ENCODE results near the gene PPCDC.

PPCDC gene, protein sequence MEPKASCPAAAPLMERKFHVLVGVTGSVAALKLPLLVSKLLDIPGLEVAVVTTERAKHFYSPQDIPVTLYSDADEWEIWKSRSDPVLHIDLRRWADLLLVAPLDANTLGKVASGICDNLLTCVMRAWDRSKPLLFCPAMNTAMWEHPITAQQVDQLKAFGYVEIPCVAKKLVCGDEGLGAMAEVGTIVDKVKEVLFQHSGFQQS

DNA sequence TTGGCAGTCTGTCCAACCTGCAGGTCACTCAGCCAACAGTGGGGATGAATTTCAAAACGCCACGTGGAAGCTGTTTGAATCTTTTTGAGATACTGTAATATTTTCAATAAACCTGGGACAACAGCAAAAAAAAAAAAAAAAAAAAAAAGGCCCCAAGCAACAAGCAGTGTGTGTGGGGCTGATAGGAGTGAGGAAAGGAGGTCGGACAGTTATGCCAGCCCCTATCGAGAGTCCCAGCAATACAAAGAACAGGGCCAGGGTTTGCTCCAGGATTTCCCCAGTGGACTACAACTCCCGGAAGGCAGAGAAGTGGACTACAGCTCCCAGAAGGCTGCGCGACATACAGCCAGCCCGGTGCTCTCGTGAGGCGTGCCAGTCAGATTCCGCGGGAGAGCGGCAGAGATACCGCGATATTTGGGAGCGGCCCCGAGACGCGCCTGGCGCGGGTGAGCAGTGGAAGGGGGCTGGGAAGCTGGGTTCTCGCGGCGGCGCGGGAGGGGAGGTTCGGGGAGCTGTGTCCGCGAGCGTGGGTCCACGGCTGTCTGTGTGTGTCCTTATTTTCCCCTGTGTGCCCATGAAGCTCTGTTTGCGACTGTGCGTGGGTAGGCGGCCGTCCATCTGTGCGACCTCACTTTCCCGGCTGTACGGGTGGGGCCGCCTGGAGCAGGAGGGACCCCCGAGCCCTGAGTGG, at the start of gene PPCDC:
Gene PPCDC, plus strand, starts transcription at position 410 of the 691 bp plus-strand sequence. CDS start 4,729 bp downstream, outside the sequence.
- Histone ChIP-seq H3K9ac (ENCODE audit: low read depth, low read length) (peak within 1 kb of the TSS; percentile 100), H3K27me3 (ENCODE audit: insufficient read depth, low read length, poor library complexity) (no peaks in the 10 kb centered on the region), H3K4me2 (ENCODE audit: insufficient read depth, low read length) (peak within 1 kb of the TSS; percentile 74), H3K9me3 (ENCODE audit: insufficient read depth, low read length, severe bottlenecking) (no peaks in the 10 kb centered on the region), H3K27ac (ENCODE audit: low read length) (peak within 1 kb of the TSS; percentile 100), H3K4me1 (ENCODE audit: insufficient read depth, low read length) (peaks cover 24% of the 10 kb centered on the region), H2AFZ (ENCODE audit: low read depth, low read length) (peak within 1 kb of the TSS; percentile 98), H4K20me1 (ENCODE audit: insufficient read depth, low read length) (no peaks in the 10 kb centered on the region), H3K4me3 (ENCODE audit: low read depth in 1 of 2, low read length in 2 of 2) (peak within 1 kb of the TSS; percentile 93 to 95), H3K79me2 (ENCODE audit: insufficient read depth, low read length) (peaks cover 20% of the 10 kb centered on the region), H3K36me3 (ENCODE audit: insufficient read depth, low read length) (peaks cover 4% of the 10 kb centered on the region; the same call in 1 of the 2 replicates)
- peak; percentile 98 for ATAC-seq (ENCODE audit: insufficient read depth, low read depth)
- DNase-seq: peak; percentile 96
- no peak for TF ChIP-seq EZH2 (IDR thresholded peaks at IDR 0.05; ENCODE audit: borderline replicate concordance, low read depth, low read length, severe bottlenecking)
- TF ChIP-seq, protein P1, sequence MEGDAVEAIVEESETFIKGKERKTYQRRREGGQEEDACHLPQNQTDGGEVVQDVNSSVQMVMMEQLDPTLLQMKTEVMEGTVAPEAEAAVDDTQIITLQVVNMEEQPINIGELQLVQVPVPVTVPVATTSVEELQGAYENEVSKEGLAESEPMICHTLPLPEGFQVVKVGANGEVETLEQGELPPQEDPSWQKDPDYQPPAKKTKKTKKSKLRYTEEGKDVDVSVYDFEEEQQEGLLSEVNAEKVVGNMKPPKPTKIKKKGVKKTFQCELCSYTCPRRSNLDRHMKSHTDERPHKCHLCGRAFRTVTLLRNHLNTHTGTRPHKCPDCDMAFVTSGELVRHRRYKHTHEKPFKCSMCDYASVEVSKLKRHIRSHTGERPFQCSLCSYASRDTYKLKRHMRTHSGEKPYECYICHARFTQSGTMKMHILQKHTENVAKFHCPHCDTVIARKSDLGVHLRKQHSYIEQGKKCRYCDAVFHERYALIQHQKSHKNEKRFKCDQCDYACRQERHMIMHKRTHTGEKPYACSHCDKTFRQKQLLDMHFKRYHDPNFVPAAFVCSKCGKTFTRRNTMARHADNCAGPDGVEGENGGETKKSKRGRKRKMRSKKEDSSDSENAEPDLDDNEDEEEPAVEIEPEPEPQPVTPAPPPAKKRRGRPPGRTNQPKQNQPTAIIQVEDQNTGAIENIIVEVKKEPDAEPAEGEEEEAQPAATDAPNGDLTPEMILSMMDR (IDR thresholded peaks at IDR 0.05; ENCODE audit: borderline replicate concordance, extremely low read depth, low read length, poor library complexity, severe bottlenecking): no peak

DNA sequence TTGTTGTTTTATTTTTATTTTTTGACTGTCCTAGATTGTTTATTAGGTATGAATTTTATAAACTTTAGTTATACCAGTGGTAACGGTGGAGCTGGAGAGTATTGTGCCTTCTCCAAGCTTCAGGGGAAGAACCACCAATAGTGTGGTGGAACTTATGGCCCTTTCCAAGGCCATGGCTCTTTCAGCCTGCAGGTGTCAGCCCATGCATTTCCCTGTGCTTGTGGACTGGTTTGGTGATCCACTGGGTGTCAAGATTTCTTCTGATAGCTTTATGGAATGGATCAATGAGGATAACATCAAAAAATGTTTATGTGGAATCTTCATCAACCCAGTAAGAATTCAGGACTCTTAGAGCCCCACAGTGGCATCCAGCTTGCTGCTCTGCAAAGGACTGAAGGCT, 47.2 kb upstream of the PPCDC start:
- Histone ChIP-seq H3K4me1 (ENCODE audit: insufficient read depth, low read length) (no peaks in the 10 kb centered on the region), H3K79me2 (ENCODE audit: insufficient read depth, low read length) (no peaks in the 10 kb centered on the region), H4K20me1 (ENCODE audit: insufficient read depth, low read length) (no peaks in the 10 kb centered on the region), H3K27ac (ENCODE audit: low read length) (no peak overlapping the region), H3K4me3 (ENCODE audit: low read depth in 1 of 2, low read length in 2 of 2) (no peak overlapping the region), H3K36me3 (ENCODE audit: insufficient read depth, low read length) (no peaks in the 10 kb centered on the region), H2AFZ (ENCODE audit: low read depth, low read length) (no peak overlapping the region), H3K4me2 (ENCODE audit: insufficient read depth, low read length) (no peak overlapping the region), H3K9me3 (ENCODE audit: insufficient read depth, low read length, severe bottlenecking) (no peaks in the 10 kb centered on the region), H3K27me3 (ENCODE audit: insufficient read depth, low read length, poor library complexity) (no peaks in the 10 kb centered on the region), H3K9ac (ENCODE audit: low read depth, low read length) (no peak overlapping the region)
- DNase-seq (no peak), ATAC-seq (ENCODE audit: insufficient read depth, low read depth) (no peak)
- TF ChIP-seq, protein P1 (IDR thresholded peaks at IDR 0.05; ENCODE audit: borderline replicate concordance, extremely low read depth, low read length, poor library complexity, severe bottlenecking): no peak
- no peak for TF ChIP-seq EZH2 (IDR thresholded peaks at IDR 0.05; ENCODE audit: borderline replicate concordance, low read depth, low read length, severe bottlenecking)

DNA sequence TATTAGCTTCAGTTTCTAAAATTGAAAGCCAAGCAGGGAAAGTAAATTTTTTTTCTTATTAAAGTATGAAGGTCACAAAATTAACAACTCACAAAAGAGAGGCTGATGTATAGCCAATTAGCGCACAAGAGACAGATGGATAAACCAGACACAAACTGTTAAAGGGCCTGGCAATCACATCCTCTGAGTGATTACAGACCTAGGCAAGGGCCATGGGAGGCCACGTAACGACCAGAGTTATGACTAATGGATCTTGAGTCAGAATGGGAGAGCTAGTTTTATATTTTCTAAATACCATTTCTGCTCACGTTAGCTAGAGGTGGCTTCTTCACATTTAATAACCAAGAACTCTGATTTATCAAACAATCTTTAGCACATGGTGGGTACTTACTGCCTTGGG, 45.8 kb upstream of the PPCDC start:
- Histone ChIP-seq H3K4me2 (ENCODE audit: insufficient read depth, low read length) (no peak overlapping the region), H4K20me1 (ENCODE audit: insufficient read depth, low read length) (no peaks in the 10 kb centered on the region), H3K79me2 (ENCODE audit: insufficient read depth, low read length) (no peaks in the 10 kb centered on the region), H2AFZ (ENCODE audit: low read depth, low read length) (no peak overlapping the region), H3K27ac (ENCODE audit: low read length) (no peak overlapping the region), H3K36me3 (ENCODE audit: insufficient read depth, low read length) (no peaks in the 10 kb centered on the region), H3K27me3 (ENCODE audit: insufficient read depth, low read length, poor library complexity) (no peaks in the 10 kb centered on the region), H3K9ac (ENCODE audit: low read depth, low read length) (no peak overlapping the region), H3K4me1 (ENCODE audit: insufficient read depth, low read length) (no peaks in the 10 kb centered on the region), H3K9me3 (ENCODE audit: insufficient read depth, low read length, severe bottlenecking) (no peaks in the 10 kb centered on the region), H3K4me3 (ENCODE audit: low read depth in 1 of 2, low read length in 2 of 2) (no peak overlapping the region)
- no peak for ATAC-seq (ENCODE audit: insufficient read depth, low read depth)
- DNase-seq: no peak
- TF ChIP-seq, protein P1 (IDR thresholded peaks at IDR 0.05; ENCODE audit: borderline replicate concordance, extremely low read depth, low read length, poor library complexity, severe bottlenecking): no peak
- no peak for TF ChIP-seq EZH2 (IDR thresholded peaks at IDR 0.05; ENCODE audit: borderline replicate concordance, low read depth, low read length, severe bottlenecking)
